GM12878 (cell line): ENCODE results near the gene FAM120B. TPM values are rescaled to one million over a fixed set of nuclear protein-coding genes. Genes with fewer than 3 reads are reported as not detected.

Experiments used
- ATAC-seq: fragments of 200-7000 bp; cut with Tn5 transposase; 3 replicates; pipeline ENCODE4 v1.9.1; 2020; ENCODE audit warnings: mild to moderate bottlenecking, moderate library complexity
- BruUV-seq: library from RNA; stranded (reverse); fragments of 400-500 nt; replicated peaks from 2 replicates; lab custom pipeline; 2021; lab: Mats Ljungman, UMichigan
- CTCF ChIA-PET: fragments of 300-600 bp; sonication (Branson Sonifier 250); formaldehyde crosslinking; extraction: SDS; loops from one replicate; lab custom pipeline; 2021; ENCODE audit warnings: inconsistent platforms; lab: Yijun Ruan, JAX
- POLR2A ChIA-PET: fragments of 350-600 bp; formaldehyde crosslinking; extraction: SDS; loops from one replicate; lab custom pipeline; 2021; ENCODE audit warnings: inconsistent platforms; lab: Charles Lee
- RAD21 ChIA-PET: fragments of 300-600 bp; sonication (Branson Sonifier 250); formaldehyde crosslinking; loops from one replicate; lab custom pipeline; 2023; ENCODE audit warnings: antibody characterized with exemption; ENCODE audit not compliant: unreplicated experiment; lab: Charles Lee
- SMC1A ChIA-PET: fragments of 300-600 bp; sonication (Branson Sonifier 250); formaldehyde crosslinking; loops from one replicate; lab custom pipeline; 2023; ENCODE audit not compliant: unreplicated experiment, uncharacterized antibody; lab: Charles Lee
- DNase-seq: peaks from one replicate; pipeline ENCODE4 v3.0.0-alpha.2; 2011; ENCODE audit warnings: low read depth, low spot score
- FAIRE-seq: peaks from 3 replicates; lab custom pipeline; 2011; peaks lifted over from hg19 to GRCh38; lab: Jason Lieb, UNC
- H2AFZ ChIP-seq: 2 replicates; pipeline ENCODE4 v1.6.0; 2011; ENCODE audit warnings: low read depth, low read length, control low read depth; ENCODE audit not compliant: control insufficient read depth
- H3K27ac ChIP-seq: 2 replicates; pipeline ENCODE4 v1.5.1; 2011; ENCODE audit warnings: control low read depth; ENCODE audit not compliant: control insufficient read depth, insufficient read depth
- H3K27me3 ChIP-seq, 2 experiments: replicated peaks in 1 of 2; 2 replicates each; pipeline versions ENCODE4 v1.6.0 to v1.6.1; 2011; ENCODE audit warnings: low read length in 1 of 2; ENCODE audit not compliant: control insufficient read depth in 2 of 2, insufficient read depth in 2 of 2
- H3K36me3 ChIP-seq, 2 experiments: 2 replicates each; pipeline ENCODE4 v1.5.1; 2011; ENCODE audit warnings: low read length in 1 of 2; ENCODE audit not compliant: control insufficient read depth in 2 of 2, insufficient read depth in 2 of 2
- H3K4me1 ChIP-seq: 2 replicates; pipeline ENCODE4 v1.6.1; 2011; ENCODE audit warnings: mild to moderate bottlenecking, low read length, moderate library complexity, mixed read lengths; ENCODE audit not compliant: control insufficient read depth, insufficient read depth
- H3K4me2 ChIP-seq: 2 replicates; pipeline ENCODE4 v1.6.0; 2011; ENCODE audit warnings: control low read depth; ENCODE audit not compliant: control insufficient read depth, insufficient read depth
- H3K4me3 ChIP-seq: fragments of 200-600 bp; sonication (generic); 2 replicates; pipeline ENCODE4 v1.5.1; 2016
- H3K79me2 ChIP-seq: 2 replicates; pipeline ENCODE4 v1.6.0; 2011; ENCODE audit warnings: low read length; ENCODE audit not compliant: control insufficient read depth, insufficient read depth
- H3K9ac ChIP-seq: 2 replicates; pipeline ENCODE4 v1.8.0; 2011; ENCODE audit warnings: low read length, control low read depth, mixed read lengths; ENCODE audit not compliant: control insufficient read depth, insufficient read depth
- H3K9me3 ChIP-seq: replicated peaks from 3 replicates; pipeline ENCODE4 v1.5.1; 2011; ENCODE audit warnings: mild to moderate bottlenecking, low read length; ENCODE audit not compliant: control insufficient read depth, insufficient read depth
- H4K20me1 ChIP-seq: 2 replicates; pipeline ENCODE4 v1.6.0; 2011; ENCODE audit not compliant: control insufficient read depth, insufficient read depth
- CEBPB ChIP-seq, 2 experiments: fragments of 150-350 bp in 1 of 2; IDR thresholded peaks; 2 replicates each; pipeline ENCODE4 v1.6.1; 2012 to 2014; ENCODE audit warnings: low read depth in 2 of 2, low read length in 2 of 2, borderline replicate concordance in 1 of 2, inconsistent platforms in 1 of 2
- FOS ChIP-seq: IDR thresholded peaks from 3 replicates; pipeline ENCODE4 v1.6.1; 2011; ENCODE audit warnings: borderline replicate concordance; ENCODE audit not compliant: insufficient read length; ENCODE audit errors: extremely low read depth
- GABPA ChIP-seq: IDR thresholded peaks from 2 replicates; pipeline ENCODE4 v1.6.1; 2014; ENCODE audit warnings: antibody characterized with exemption, low read depth, mild to moderate bottlenecking, inconsistent platforms
- HDAC2 ChIP-seq: fragments of 200-600 bp; sonication (generic); IDR thresholded peaks from 2 replicates; pipeline ENCODE4 v1.6.1; 2017
- WGBS: methylation state at CpG from one replicate; pipeline ENCODE4 v1.1.6; 2016; ENCODE audit warnings: low lambda C conversion rate; ENCODE audit not compliant: insufficient replicate concordance, insufficient coverage; ENCODE audit errors: missing lambda C conversion rate; 5-methylcytosine and 5-hydroxymethylcytosine counted together
- in situ Hi-C: fragments of 300-500 bp; cut with MboI; formaldehyde crosslinking; loops from 9 replicates; pipeline ENCODE4 v1.14.3; 2018; ENCODE audit warnings: mixed read lengths
- intact Hi-C: fragments of 100-400 bp; cut with micrococcal nuclease; formaldehyde crosslinking; loops from one replicate; pipeline ENCODE4 v1.14.2; 2022; ENCODE audit not compliant: unreplicated experiment
- polyA plus RNA-seq, 11 experiments: library from polyadenylated mRNA; depleted of rRNA in 4 of 11; unstranded in 6 of 11; stranded (reverse) in 5 of 11; fragments of >200 nt; fragmentation: Nextera tagmentation in 4 of 11; fragmentation: Illumina TruSeq in 1 of 11; extraction: Ambion mirVana in 4 of 11; extraction: Trizol in 1 of 11; gene quantifications; 1 replicate in 1 of 11; 2 replicates in 10 of 11; pipeline versions ENCODE4 v1.2.1 to v1.2.3, GENCODE V29; 2011 to 2016; ENCODE audit warnings: inconsistent platforms in 2 of 11, missing spikeins in 2 of 11, low read depth in 1 of 11
- total RNA-seq, 4 experiments: library from RNA; depleted of rRNA in 3 of 4; stranded (reverse); fragments of >200 nt in 3 of 4; fragmentation: Illumina TruSeq in 1 of 4; extraction: Trizol in 1 of 4; gene quantifications; 2 replicates each; pipeline versions ENCODE4 v1.2.1 to v1.2.3, GENCODE V29; 2013 to 2021
- TF ChIP-seq, protein P1 (sequence below): IDR thresholded peaks from 2 replicates; pipeline ENCODE4 v1.6.1; 2012; ENCODE audit warnings: improper control_type of control experiment, low read depth, low read length; ENCODE audit not compliant: insufficient replicate concordance

FAM120B gene
- total and polyA plus RNA-seq, 10 of the 15 experiments (the other 5 are each of a cell fraction or from before 2014, with no cell fraction given): 3.3 to 21.6 (median 15.3) TPM

DNA sequence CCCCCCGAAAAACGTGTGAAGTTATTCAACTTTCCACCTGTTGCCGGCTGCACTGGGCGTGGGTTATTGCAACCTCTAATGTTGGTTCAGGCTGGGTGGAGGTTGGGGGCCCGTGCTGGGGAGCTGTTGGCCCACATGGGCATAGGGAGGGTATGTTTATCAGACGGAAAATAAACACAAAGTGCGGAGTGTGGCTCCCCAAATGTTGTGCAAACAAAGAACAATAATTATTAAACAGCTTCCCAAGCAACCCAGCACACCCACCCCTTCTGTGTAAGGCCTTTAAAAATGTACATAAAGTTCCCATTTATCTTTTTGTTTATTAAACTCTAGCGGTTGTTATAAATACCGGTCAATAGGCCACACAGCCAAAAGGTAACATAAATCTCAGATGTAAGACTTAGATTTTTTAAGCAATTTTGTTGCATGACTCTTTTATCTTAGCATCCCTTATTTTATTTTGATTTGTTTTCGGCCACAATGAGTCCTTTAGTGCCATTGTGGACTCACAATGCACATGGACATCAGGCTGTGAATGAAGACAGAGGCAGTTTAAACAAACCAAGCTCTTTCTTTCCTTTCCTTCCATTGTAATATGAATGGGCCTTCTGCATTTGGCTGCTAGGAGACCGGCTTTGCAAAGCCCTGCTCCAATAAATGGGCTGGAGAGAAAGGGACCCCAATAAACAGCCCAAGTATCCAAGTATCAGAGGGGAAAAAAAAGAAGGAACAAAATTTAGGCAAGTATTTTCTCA, 8.8 kb upstream of the FAM120B start:
- no peak for DNase-seq
- TF ChIP-seq FOS (no peak), GABPA (no peak), HDAC2 (no peak), CEBPB (IDR thresholded peaks at IDR 0.05; ENCODE audit: borderline replicate concordance in 1 of 2, low read depth in 2 of 2, low read length in 2 of 2) (no peak)
- TF ChIP-seq, protein P1, sequence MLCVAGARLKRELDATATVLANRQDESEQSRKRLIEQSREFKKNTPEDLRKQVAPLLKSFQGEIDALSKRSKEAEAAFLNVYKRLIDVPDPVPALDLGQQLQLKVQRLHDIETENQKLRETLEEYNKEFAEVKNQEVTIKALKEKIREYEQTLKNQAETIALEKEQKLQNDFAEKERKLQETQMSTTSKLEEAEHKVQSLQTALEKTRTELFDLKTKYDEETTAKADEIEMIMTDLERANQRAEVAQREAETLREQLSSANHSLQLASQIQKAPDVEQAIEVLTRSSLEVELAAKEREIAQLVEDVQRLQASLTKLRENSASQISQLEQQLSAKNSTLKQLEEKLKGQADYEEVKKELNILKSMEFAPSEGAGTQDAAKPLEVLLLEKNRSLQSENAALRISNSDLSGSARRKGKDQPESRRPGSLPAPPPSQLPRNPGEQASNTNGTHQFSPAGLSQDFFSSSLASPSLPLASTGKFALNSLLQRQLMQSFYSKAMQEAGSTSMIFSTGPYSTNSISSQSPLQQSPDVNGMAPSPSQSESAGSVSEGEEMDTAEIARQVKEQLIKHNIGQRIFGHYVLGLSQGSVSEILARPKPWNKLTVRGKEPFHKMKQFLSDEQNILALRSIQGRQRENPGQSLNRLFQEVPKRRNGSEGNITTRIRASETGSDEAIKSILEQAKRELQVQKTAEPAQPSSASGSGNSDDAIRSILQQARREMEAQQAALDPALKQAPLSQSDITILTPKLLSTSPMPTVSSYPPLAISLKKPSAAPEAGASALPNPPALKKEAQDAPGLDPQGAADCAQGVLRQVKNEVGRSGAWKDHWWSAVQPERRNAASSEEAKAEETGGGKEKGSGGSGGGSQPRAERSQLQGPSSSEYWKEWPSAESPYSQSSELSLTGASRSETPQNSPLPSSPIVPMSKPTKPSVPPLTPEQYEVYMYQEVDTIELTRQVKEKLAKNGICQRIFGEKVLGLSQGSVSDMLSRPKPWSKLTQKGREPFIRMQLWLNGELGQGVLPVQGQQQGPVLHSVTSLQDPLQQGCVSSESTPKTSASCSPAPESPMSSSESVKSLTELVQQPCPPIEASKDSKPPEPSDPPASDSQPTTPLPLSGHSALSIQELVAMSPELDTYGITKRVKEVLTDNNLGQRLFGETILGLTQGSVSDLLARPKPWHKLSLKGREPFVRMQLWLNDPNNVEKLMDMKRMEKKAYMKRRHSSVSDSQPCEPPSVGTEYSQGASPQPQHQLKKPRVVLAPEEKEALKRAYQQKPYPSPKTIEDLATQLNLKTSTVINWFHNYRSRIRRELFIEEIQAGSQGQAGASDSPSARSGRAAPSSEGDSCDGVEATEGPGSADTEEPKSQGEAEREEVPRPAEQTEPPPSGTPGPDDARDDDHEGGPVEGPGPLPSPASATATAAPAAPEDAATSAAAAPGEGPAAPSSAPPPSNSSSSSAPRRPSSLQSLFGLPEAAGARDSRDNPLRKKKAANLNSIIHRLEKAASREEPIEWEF: no peak
- Histone ChIP-seq H3K4me3 (no peak overlapping the region), H3K36me3 (no peaks in the 10 kb centered on the region), H4K20me1 (no peaks in the 10 kb centered on the region), H2AFZ (no peak overlapping the region), H3K4me2 (no peak overlapping the region), H3K27ac (no peak overlapping the region), H3K27me3 (peaks cover 11 to 25% of the 10 kb centered on the region in 2 experiments), H3K9me3 (peaks cover 9% of the 10 kb centered on the region; the same call in 1 of the 3 replicates), H3K79me2 (no peaks in the 10 kb centered on the region), H3K4me1 (peaks cover 15% of the 10 kb centered on the region), H3K9ac (no peak overlapping the region)
- no peak for ATAC-seq
- intact Hi-C loops: loop anchor here (10.0 kb wide), 1 partner anchor 463 kb away; no protein-coding TSS in a partner anchor
- POLR2A ChIA-PET: no interaction called here
- no TSS peak for BruUV-seq
- CTCF ChIA-PET: no interaction called here
- RAD21 ChIA-PET: no interaction called here
- SMC1A ChIA-PET: no interaction called here
- WGBS: 54% methylated on average over 11 of the region's 11 CpGs
- FAIRE-seq: no peak
- in situ Hi-C loops: no loop called here
